ENCODE measurements around the gene CEMIP. TPM values are rescaled to one million over a fixed set of nuclear protein-coding genes. Genes with fewer than 3 reads are reported as not detected.

CEMIP gene
- total RNA-seq, 1 donor from 2014 or later: under 0.01 TPM

DNA sequence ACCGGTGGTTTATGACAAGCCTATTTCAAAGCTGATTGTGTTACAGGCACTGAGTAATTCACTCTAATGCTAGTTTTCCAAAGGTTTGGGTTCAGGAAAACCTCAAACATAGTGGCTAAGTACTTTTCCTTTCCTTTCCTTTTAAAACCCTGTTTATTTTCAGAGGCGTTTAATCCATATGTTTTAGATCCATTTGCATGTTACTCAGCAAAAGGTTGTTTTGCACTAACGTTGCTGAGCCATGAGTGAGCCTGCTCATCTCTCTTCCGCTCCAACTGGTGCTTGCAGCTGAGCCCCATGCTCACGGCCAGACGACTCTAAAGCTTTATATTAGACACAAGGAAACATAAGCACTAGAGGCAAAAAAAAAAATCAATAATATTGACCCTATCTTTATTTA lies 9.4 kb downstream of the CEMIP start:
- peaks cover 12% of the 10 kb centered on the region for H3K27me3 ChIP-seq (ENCODE audit: control insufficient read depth, insufficient read depth, low read length)
- DNase-seq (ENCODE audit: low read depth): no peak
- H3K4me3 ChIP-seq (ENCODE audit: low read depth, low read length): no peak overlapping the region
- TF ChIP-seq, protein P1, sequence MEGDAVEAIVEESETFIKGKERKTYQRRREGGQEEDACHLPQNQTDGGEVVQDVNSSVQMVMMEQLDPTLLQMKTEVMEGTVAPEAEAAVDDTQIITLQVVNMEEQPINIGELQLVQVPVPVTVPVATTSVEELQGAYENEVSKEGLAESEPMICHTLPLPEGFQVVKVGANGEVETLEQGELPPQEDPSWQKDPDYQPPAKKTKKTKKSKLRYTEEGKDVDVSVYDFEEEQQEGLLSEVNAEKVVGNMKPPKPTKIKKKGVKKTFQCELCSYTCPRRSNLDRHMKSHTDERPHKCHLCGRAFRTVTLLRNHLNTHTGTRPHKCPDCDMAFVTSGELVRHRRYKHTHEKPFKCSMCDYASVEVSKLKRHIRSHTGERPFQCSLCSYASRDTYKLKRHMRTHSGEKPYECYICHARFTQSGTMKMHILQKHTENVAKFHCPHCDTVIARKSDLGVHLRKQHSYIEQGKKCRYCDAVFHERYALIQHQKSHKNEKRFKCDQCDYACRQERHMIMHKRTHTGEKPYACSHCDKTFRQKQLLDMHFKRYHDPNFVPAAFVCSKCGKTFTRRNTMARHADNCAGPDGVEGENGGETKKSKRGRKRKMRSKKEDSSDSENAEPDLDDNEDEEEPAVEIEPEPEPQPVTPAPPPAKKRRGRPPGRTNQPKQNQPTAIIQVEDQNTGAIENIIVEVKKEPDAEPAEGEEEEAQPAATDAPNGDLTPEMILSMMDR (IDR thresholded peaks at IDR 0.05; ENCODE audit: insufficient read depth, low read length, poor library complexity, severe bottlenecking): no peak
- no peaks in the 10 kb centered on the region for H3K36me3 ChIP-seq (ENCODE audit: control insufficient read depth, insufficient read depth, low read length)

DNA sequence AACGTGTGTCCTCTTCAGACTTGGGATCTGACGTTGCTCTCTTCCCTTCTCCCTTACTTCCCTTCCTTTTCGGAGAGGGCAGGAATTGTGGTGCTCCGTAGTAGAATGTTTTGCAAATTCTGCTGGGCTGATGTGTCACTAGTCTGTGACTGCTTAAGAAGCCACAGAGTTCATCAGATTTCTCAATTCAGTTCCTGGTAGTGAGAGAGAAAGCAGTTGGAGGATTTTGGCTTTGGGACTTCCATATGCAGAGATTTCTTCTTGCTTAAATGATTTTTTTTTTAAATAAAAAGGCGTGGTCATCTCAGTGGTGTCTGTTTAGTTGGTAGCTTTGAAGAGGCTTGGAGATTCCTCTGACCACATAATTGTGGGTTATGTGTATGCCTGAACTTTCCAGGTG lies 10.1 kb downstream of the CEMIP start:
- no peak for DNase-seq (ENCODE audit: low read depth)
- Histone ChIP-seq H3K27me3 (ENCODE audit: control insufficient read depth, insufficient read depth, low read length) (peaks cover 6% of the 10 kb centered on the region), H3K36me3 (ENCODE audit: control insufficient read depth, insufficient read depth, low read length) (no peaks in the 10 kb centered on the region), H3K4me3 (ENCODE audit: low read depth, low read length) (no peak overlapping the region)
- TF ChIP-seq, protein P1 (IDR thresholded peaks at IDR 0.05; ENCODE audit: insufficient read depth, low read length, poor library complexity, severe bottlenecking): no peak

DNA sequence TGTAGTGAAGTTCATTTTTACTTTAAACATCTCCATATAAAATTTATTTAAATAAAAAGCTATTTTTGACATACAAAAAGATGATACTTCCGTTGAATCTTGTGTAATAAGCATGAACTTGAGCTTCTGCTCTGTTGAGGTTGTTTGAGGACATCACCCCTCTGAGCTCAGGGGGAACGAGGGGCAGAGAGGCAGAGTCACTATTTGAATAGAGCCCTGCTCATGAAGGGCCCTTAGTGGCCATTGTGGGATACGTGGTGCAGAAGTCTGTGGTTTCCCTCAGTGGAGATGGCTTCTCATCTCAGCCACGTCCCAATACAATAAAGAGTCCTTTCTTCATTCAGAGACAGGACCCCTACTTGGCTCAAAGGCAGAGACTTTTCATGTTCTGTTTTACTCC lies 10.6 kb downstream of the CEMIP start:
- no peak overlapping the region for H3K4me3 ChIP-seq (ENCODE audit: low read depth, low read length)
- H3K27me3 ChIP-seq (ENCODE audit: control insufficient read depth, insufficient read depth, low read length): peaks cover 4% of the 10 kb centered on the region
- DNase-seq (ENCODE audit: low read depth): no peak
- TF ChIP-seq, protein P1 (IDR thresholded peaks at IDR 0.05; ENCODE audit: insufficient read depth, low read length, poor library complexity, severe bottlenecking): no peak
- H3K36me3 ChIP-seq (ENCODE audit: control insufficient read depth, insufficient read depth, low read length): no peaks in the 10 kb centered on the region

DNA sequence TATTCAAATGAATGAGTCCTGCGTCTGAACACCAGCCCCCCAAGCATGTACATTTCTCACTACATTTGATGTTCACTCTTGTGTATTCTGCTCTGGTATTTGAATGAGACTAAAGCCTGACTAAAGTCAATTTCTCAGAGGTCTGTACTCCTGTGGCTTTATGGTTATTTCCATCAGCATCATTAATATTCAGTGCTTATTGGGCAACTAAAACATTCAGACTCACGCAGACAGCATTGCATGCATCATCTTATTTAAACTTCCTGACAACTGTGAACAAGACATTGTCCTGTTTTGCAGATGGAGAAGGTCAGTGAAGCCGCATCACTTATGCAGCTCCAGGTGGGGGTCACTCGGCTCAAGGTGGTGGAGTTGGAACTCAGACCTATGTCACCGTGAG lies 11.1 kb downstream of the CEMIP start:
- Histone ChIP-seq H3K36me3 (ENCODE audit: control insufficient read depth, insufficient read depth, low read length) (no peaks in the 10 kb centered on the region), H3K4me3 (ENCODE audit: low read depth, low read length) (no peak overlapping the region), H3K27me3 (ENCODE audit: control insufficient read depth, insufficient read depth, low read length) (peaks cover 4% of the 10 kb centered on the region)
- DNase-seq (ENCODE audit: low read depth): no peak
- TF ChIP-seq, protein P1 (IDR thresholded peaks at IDR 0.05; ENCODE audit: insufficient read depth, low read length, poor library complexity, severe bottlenecking): no peak

DNA sequence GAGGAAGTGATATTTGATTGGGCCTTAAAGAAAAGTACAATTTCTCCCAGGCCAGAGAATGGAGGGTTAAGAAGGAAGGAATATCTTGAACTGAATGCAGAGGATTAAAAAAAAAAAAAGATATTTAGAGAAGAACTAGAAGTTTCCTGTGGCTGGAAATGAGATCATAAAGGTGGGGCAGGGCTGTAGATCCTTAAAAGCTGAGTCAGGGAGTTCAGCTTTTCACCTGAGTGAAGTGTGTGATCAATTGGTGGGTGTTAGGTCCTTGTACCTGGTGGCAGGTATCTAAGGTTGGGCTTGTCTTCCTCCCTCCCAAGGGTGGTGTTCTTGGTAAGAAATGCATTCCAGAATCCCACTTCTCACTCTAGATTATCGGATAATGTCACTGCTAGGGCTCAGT lies 11.8 kb downstream of the CEMIP start:
- H3K36me3 ChIP-seq (ENCODE audit: control insufficient read depth, insufficient read depth, low read length): no peaks in the 10 kb centered on the region
- peaks cover 4% of the 10 kb centered on the region for H3K27me3 ChIP-seq (ENCODE audit: control insufficient read depth, insufficient read depth, low read length)
- TF ChIP-seq, protein P1 (IDR thresholded peaks at IDR 0.05; ENCODE audit: insufficient read depth, low read length, poor library complexity, severe bottlenecking): no peak
- H3K4me3 ChIP-seq (ENCODE audit: low read depth, low read length): no peak overlapping the region
- no peak for DNase-seq (ENCODE audit: low read depth)

DNA sequence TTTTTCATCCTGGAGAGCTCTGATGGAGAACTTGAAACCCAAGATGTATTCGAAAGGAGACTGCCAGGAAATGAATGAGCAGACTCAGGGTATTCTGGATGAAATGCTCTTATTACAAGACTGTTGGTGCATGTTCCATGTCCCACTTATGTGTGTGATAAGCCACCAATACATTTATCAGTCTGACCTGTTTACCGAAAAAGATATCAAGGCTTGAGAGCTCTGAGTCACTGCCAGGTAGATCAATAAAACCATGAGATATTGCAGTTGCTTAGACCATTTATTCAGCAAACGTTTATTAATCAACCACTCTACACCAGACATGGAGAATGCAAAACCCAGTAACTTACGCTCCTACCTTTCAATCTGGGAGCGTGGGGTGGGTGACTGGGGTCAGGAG lies 17.2 kb downstream of the CEMIP start:
- TF ChIP-seq, protein P1 (IDR thresholded peaks at IDR 0.05; ENCODE audit: insufficient read depth, low read length, poor library complexity, severe bottlenecking): no peak
- no peak for DNase-seq (ENCODE audit: low read depth)

More for the DNA sequence above, 17.2 kb downstream of the CEMIP start:
- H3K4me3 ChIP-seq (ENCODE audit: low read depth, low read length): no peak overlapping the region
- H3K27me3 ChIP-seq (ENCODE audit: control insufficient read depth, insufficient read depth, low read length): peaks cover 4% of the 10 kb centered on the region
- no peaks in the 10 kb centered on the region for H3K36me3 ChIP-seq (ENCODE audit: control insufficient read depth, insufficient read depth, low read length)

All from kidney epithelial cell (primary cell).